GM21529 (cell line): ENCODE measurements around the gene TSPAN9.

ENCODE experiments used
- ATAC-seq: cut with Tn5 transposase; IDR thresholded peaks from one replicate; pipeline ENCODE4 v1.9.1; 2021; ENCODE audit not compliant: unreplicated experiment

Gene TSPAN9

GRCh38 chr12:3265406-3265805 lies 188.2 kb downstream of the TSPAN9 start:
- no peak for ATAC-seq

DNA sequence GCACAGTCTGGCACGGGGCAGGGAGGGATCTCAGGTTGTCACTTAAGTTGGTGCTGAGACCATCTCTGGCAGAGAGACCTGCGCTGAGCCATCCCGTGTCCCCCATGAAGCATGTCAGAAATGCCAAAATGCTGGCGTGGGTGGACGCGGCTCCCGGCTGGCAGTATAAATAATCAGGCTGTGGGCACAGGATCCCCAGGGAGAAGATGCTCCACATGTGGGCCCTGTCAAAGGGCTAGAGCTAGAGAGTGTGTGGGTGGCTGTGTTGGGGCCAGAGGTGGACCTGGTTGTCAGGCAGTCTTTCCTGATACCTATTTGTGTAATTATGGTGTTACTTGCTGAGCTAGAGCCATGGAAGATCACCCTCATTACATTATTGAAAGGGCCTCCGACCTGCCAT lies 189.5 kb downstream of the TSPAN9 start:
- ATAC-seq, result no peak

DNA sequence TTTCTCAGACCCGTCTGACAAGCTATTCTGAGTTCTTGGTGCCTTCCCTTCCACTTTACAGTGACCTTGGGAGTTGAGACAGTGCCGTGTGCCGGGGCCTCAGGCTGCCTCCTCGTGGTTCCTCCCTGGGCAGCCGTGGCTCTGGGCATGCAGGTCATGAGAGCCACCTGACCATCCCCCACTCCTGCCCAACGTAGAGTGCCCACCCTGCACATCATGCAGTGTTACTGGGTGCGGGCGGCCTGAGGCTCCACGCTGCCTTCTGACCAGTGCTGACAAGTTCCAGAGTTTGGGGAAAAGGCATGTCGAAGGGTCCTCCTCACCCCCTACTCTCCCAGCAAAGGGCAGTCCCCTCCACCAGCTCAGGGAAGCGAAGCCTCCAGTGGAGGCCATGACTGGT lies 190.5 kb downstream of the TSPAN9 start:
- ATAC-seq, result no peak

DNA sequence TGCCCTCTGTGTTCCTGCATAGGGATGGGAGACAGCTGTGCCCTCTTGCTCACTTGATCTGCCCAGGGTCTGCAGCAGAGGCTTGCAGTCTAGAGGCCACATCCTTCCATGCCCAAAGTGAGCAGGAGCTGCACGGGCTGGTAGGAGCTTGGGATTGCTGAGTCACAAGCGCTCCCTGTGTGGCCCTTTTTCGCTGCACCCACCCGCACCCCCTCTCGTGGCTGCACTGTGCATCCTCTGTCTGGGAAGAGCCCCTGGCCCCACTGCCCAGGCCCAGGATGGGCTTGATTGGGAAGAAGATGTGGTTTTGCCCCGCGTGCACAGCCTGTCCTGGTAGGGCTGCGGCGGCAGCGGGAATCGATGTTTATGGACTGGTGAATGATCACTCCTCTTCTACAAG lies 192.4 kb downstream of the TSPAN9 start:
- no peak for ATAC-seq

GRCh38 chr12:3271146-3271545 lies 194.0 kb downstream of the TSPAN9 start:
- no peak for ATAC-seq

DNA sequence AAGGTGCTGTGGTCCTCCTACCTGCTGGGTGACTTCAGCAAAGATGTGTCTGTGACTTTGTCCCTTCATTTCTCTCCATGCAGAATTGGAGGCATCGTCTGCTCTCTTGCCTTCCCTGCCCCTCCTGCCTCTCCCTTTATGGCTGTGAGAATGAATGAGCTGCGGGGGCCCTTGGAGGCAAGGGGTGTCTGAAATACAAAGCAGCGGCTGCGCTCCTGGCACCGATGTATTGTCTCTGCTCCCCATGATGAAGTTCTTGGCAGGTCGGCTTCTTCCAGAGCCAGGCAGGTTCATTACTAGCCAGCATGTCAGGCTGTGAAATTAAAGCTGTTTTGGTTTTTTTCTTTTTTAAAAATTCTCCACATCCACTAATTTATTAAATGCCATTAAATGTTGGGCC lies 194.5 kb downstream of the TSPAN9 start:
- ATAC-seq, result no peak

GRCh38 chr12:3272958-3273357 lies 195.8 kb downstream of the TSPAN9 start:
- no peak for ATAC-seq

DNA sequence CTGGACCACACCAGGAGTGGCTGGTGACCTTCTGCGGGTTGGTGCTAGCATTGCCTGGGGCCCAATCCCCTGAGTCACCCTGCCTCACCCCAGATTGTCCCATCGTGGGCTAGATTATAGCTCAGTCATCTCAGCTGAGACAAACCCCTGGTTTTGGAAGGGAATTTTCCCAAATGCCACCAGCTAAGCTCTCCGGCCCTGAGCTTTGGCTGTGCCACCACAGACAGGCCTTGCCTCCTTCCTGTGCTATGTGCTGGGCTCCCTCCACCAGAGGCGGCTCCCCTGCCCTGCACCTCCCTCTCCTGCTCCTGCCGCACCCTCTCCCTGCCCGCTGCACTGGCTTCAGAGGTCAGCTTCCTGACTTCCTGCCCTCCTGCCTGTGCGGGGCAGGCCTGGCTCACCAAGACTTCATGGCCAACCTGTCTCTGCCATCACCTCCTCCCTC lies 196.3 kb downstream of the TSPAN9 start:
- ATAC-seq, result no peak

- ATAC-seq, result no peak
Observed at GRCh38 chr12:3274664-3275063, 197.5 kb downstream of the TSPAN9 start.

GRCh38 chr12:3275171-3276041 lies 198.2 kb downstream of the TSPAN9 start:
- ATAC-seq, result peak; percentile 55

DNA sequence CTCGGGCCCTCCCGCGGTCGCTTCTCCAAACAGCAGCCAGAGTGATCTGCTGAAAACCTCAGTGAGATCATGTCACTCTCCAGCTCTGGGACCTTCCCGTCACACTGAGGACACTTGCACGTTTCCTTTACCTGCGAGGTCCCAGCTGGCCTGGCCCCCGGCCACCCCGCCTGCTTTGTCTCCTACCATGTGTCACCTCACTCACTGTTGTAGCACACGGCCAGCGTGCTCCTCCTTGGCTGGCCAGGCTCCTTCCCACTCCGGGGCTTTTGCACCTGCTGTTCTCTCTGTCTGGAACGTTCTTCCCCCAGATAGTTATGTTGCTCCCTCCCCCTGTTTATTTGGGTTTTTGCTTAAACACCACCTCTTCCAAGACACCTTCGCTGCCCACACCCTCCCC lies 199.0 kb downstream of the TSPAN9 start:
- no peak for ATAC-seq

DNA sequence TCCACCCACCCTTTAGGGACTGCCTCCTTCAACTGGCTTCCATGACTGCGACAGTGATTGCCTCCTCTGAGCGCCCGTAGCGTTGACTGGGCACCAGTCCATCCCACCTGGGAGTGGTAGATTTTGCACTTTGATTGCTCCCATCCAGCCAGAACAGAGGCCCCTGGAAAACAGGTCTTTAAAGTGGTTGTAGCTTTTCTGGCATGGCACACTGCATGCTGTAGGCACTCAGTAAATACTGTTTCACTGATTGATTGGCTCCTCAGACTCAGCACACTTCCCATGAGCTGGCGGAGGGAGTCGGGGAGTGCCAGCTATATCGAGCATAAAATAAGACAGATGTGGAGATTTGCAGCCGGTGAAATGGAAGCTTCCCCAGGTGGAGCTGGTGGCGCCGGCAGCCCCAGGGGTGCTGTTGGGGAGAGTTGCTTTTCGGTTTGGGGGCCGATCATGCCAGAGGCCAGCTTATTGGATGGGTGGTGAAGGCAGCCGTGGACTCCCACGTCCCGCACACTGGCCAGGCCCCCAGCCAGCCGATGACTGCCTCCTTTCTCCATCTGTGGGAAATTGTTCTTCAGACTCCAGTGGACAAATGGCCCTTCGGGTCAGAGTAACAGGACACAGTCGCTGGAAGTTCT lies 200.2 kb downstream of the TSPAN9 start:
- no peak for ATAC-seq

DNA sequence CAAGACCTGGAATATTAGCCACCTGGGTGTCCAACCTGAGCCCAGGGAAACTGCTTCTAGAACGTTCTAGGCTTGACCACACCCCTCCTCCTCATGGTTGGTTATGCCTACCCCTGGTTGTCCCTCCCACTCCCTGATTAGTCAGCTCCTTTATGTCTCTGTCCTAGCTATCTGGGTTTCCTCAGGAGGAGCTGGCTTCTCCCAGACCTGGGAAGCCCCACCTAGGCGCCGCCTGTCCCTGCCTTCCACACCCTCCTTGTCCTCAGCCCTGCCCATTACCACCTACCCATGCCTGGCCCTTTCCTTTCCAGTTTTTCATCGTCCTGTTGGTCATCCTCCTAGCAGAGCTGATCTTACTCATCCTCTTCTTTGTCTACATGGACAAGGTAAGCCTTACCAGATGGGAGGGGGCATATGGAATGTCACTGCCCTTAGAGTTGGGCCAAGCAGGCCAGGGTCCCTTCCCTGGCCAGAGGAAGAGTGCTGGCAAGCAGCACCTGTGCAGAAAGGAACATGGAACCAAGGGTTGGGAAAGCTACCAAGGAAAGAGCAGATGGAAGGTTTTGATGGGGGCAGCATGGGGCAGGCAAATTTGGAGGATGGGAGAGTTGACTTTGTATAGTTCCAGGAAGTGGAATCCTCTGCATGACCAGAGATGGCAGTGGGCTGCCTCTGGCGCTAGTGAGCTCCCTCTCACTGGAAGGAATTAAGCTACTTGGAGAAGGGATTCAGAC lies 201.7 kb downstream of the TSPAN9 start:
- no peak for ATAC-seq

- no peak for ATAC-seq
Observed at GRCh38 chr12:3279415-3279780, 202.2 kb downstream of the TSPAN9 start.

DNA sequence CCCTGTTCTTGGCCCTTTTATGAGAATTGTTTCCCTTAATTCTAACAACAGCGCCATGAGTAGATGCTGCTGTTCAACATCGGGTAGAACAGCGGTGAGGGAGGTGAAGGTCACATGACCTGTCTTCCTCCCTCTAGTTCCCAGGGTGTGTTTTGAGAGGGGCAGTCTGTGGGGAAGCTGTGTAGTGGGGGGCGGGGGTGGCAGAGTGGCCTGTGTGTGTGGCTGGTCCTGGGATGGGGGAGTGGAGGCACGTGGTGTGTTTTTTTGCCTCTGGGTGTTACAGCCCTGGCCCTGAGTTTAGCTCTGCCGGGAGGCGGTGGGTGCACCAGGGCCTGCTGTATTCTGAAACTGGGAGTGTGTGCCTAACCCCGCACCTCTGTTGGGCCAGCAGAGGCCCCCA lies 202.7 kb downstream of the TSPAN9 start:
- ATAC-seq, result no peak

GRCh38 chr12:3280967-3281366 lies 203.8 kb downstream of the TSPAN9 start:
- no peak for ATAC-seq

DNA sequence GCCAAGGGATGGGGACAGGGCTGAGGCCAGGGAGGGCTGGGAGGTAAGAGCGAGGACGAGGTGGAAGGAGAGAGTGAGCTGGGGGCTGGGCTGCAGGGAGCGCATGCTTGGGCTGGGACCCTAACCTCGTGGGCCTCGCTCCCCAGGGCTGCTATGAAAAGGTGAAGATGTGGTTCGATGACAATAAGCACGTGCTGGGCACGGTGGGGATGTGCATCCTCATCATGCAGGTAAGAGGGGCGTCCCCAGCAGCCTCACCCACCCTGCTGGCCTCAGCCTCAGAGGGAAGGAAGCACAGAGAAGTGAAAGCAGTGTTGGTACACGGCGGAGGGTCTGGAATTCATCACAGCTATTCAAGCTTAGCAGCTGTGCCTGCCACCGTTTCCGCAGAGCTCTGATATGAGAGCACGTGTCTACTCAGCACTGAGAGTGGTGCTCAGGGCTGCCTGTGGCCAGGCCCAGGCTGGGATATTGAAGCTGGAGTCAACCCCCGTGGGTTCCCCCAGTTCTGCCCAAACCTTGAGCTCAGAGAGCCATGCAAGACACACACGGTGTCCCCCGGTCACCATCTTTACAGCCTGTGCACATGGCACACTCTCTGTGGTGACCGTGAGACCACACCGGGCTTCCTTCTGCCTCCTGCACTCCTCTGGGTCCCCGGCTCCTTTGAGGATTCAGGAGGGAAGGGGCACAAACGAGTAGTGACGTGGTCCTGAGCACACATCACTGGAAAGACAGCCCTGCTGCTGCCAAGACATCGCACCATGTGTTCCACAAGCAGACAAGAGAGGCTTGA lies 204.6 kb downstream of the TSPAN9 start:
- ATAC-seq, result no peak

GRCh38 chr12:3282384-3282670 lies 205.1 kb downstream of the TSPAN9 start:
- ATAC-seq, result no peak

DNA sequence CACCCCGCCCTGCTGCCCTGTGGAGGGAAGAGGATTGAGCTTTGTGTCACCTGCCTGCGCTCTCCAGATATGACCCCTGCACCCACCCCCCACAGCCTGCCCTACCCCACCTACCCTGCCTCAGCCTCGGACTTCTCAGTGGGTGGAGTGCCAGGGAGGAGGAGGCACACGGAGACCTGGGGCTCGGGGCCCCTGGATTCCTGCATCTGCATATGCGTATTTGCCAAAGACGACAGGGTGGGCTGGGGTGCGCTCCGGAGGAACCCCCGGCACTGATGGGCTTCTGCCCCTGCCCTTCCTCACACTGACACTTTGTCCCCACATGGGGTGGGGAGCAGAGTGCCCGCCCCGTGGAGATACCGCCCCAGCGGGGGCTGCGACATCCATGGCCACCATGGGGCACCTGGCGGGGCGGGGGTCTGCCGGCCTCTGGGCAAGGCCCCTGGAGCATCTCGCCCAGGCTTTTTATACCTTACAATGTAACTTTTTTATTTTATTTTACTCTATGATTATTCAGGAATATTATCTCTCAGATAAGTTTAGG lies 206.0 kb downstream of the TSPAN9 start:
- no peak for ATAC-seq

DNA sequence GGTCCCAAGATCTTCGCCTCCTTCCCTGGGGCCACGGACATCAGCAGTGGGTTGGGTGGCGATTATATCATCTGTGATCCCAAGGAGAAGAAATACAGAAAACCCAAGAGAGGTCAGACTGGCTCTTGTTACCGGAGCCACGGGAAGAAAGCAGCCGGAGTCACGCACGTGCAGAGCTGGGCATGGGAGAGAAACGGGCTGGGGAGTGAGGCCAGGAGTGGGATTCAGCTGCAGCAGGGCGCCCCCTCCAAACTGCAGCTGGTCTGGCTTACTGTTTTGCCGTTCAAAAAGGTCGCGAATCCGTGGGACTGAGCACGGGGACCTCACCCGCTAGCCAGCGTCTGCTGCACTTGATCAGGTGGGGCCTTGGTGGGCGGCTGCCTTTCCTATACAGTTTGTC lies 207.2 kb downstream of the TSPAN9 start:
- ATAC-seq, result no peak

- ATAC-seq, result no peak
Observed at GRCh38 chr12:3285570-3285969, 208.4 kb downstream of the TSPAN9 start.
